SK-N-SH (cell line): ENCODE results near the gene PRR35. TPM values are rescaled to one million over a fixed set of nuclear protein-coding genes. Genes with fewer than 3 reads are reported as not detected.

Experiments
- CTCF ChIA-PET: fragments of 300-600, 350-600 bp; formaldehyde crosslinking; extraction: SDS; loops from one replicate; lab custom pipeline; 2021; lab: Yijun Ruan, JAX
- POLR2A ChIA-PET: fragments of 350-600 bp; sonication (Branson Sonifier 250); formaldehyde crosslinking; extraction: SDS; loops from one replicate; lab custom pipeline; 2020; ENCODE audit warnings: antibody characterized with exemption, inconsistent platforms; lab: Yijun Ruan, JAX
- DNase-seq: peaks from one replicate; pipeline ENCODE4 v3.0.0; 2012
- H2AFZ ChIP-seq: fragments of 200-600 bp; sonication (generic); 2 replicates; pipeline ENCODE4 v1.8.1; 2016; ENCODE audit warnings: antibody characterized with exemption, mild to moderate bottlenecking, low read depth
- H3F3A ChIP-seq: fragments of 200-600 bp; sonication (generic); replicated peaks from 2 replicates; pipeline ENCODE3; 2016; ENCODE audit warnings: antibody characterized with exemption, mild to moderate bottlenecking; ENCODE audit not compliant: insufficient read depth
- H3K27ac ChIP-seq, 2 experiments: fragments of 200-500 bp in 1 of 2; fragments of 200-600 bp in 1 of 2; sonication (Bioruptor generic) in 1 of 2; sonication (generic), shearing (Covaris generic) in 1 of 2; 2 replicates each; pipeline versions ENCODE4 v1.5.1 to v1.6.1; 2014 to 2016; ENCODE audit warnings: low read depth in 2 of 2, inconsistent platforms in 1 of 2, low read length in 1 of 2, mild to moderate bottlenecking in 1 of 2, mixed read lengths in 1 of 2
- H3K27me3 ChIP-seq: fragments of 200-600 bp; sonication (generic), shearing (Covaris generic); 2 replicates; pipeline ENCODE4 v1.6.1; 2016; ENCODE audit warnings: mixed run types; ENCODE audit not compliant: insufficient read depth
- H3K36me3 ChIP-seq, 2 experiments: fragments of 200-500 bp in 1 of 2; fragments of 200-600 bp in 1 of 2; sonication (Bioruptor generic) in 1 of 2; sonication (generic) in 1 of 2; replicated peaks in 1 of 2; 2 replicates each; pipeline versions ENCODE3 to v1.5.1; 2014 to 2016; ENCODE audit warnings: low read length in 1 of 2, mild to moderate bottlenecking in 1 of 2; ENCODE audit not compliant: insufficient read depth in 2 of 2, control insufficient read depth in 1 of 2
- H3K4me1 ChIP-seq, 2 experiments: fragments of 200-500 bp in 1 of 2; fragments of 200-600 bp in 1 of 2; sonication (Bioruptor generic) in 1 of 2; sonication (generic), shearing (Covaris generic) in 1 of 2; 2 replicates each; pipeline versions ENCODE4 v1.5.1 to v1.6.1; 2014 to 2016; ENCODE audit warnings: low read depth in 1 of 2, low read length in 1 of 2, mixed run types in 1 of 2; ENCODE audit not compliant: insufficient read depth in 2 of 2, control insufficient read depth in 1 of 2
- H3K4me2 ChIP-seq: fragments of 200-600 bp; sonication (generic), shearing (Covaris generic); 2 replicates; pipeline ENCODE4 v1.6.1; 2017; ENCODE audit warnings: mixed run types
- H3K4me3 ChIP-seq, 2 experiments: fragments of 200-500 bp in 1 of 2; fragments of 200-600 bp in 1 of 2; sonication (Bioruptor generic) in 1 of 2; sonication (generic), shearing (Covaris generic) in 1 of 2; 2 replicates each; pipeline versions ENCODE4 v1.5.1 to v1.8.1; 2014 to 2016; ENCODE audit warnings: low read depth in 2 of 2, inconsistent platforms in 1 of 2, low read length in 1 of 2, mild to moderate bottlenecking in 1 of 2, mixed read lengths in 1 of 2, moderate library complexity in 1 of 2
- H3K79me2 ChIP-seq: fragments of 200-600 bp; sonication (generic); 2 replicates; pipeline ENCODE4 v1.8.1; 2017; ENCODE audit warnings: mild to moderate bottlenecking; ENCODE audit not compliant: insufficient read depth
- H3K9ac ChIP-seq: fragments of 200-600 bp; sonication (generic); 2 replicates; pipeline ENCODE4 v1.6.1; 2017; ENCODE audit warnings: mixed run types
- H3K9me2 ChIP-seq: fragments of 200-600 bp; sonication (generic); 2 replicates; pipeline ENCODE4 v1.6.1; 2017; ENCODE audit warnings: mixed run types
- H3K9me3 ChIP-seq: fragments of 200-600 bp; sonication (generic); 2 replicates; pipeline ENCODE4 v1.6.1; 2017; ENCODE audit warnings: mixed run types, mild to moderate bottlenecking, moderate library complexity
- H4K20me1 ChIP-seq: fragments of 200-600 bp; sonication (generic); 2 replicates; pipeline ENCODE4 v1.6.1; 2017; ENCODE audit warnings: mild to moderate bottlenecking, mixed run types; ENCODE audit not compliant: insufficient read depth
- CHD2 ChIP-seq: fragments of 150-350 bp; IDR thresholded peaks from 2 replicates; pipeline ENCODE4 v1.6.1; 2018; ENCODE audit warnings: low read length; ENCODE audit not compliant: partially characterized antibody
- CTCF ChIP-seq: fragments of 200-600 bp; sonication (generic); IDR thresholded peaks from 2 replicates; pipeline ENCODE4 v1.6.1; 2017; ENCODE audit warnings: antibody characterized with exemption, mild to moderate bottlenecking, moderate library complexity
- EP300 ChIP-seq, 2 experiments: IDR thresholded peaks; 2 replicates each; pipeline versions ENCODE4 v1.4.0 to v1.6.1; 2012; ENCODE audit warnings: borderline replicate concordance in 1 of 2, low read depth in 1 of 2, low read length in 1 of 2
- EZH2phosphoT487 ChIP-seq: fragments of 200-600 bp; sonication (generic); IDR thresholded peaks from 2 replicates; pipeline ENCODE4 v1.6.1; 2017; ENCODE audit warnings: low read depth, mixed run types, mild to moderate bottlenecking, antibody characterized with exemption, moderate library complexity, borderline replicate concordance
- FOXJ3 ChIP-seq: sonication (generic); formaldehyde crosslinking; IDR thresholded peaks from 2 replicates; pipeline ENCODE4 v1.5.1; 2020; ENCODE audit warnings: mild to moderate bottlenecking, missing genetic modification reagents
- MXI1 ChIP-seq: IDR thresholded peaks from 2 replicates; pipeline ENCODE4 v1.6.1; 2012; ENCODE audit warnings: mild to moderate bottlenecking, low read depth, low read length, improper control_type of control experiment
- NFIC ChIP-seq: IDR thresholded peaks from 2 replicates; pipeline ENCODE4 v1.4.0; 2012; ENCODE audit warnings: borderline replicate concordance
- RAD21 ChIP-seq: IDR thresholded peaks from 2 replicates; pipeline ENCODE4 v1.6.1; 2012; ENCODE audit warnings: mild to moderate bottlenecking, low read length
- RCOR1 ChIP-seq: fragments of 150-350 bp; IDR thresholded peaks from 2 replicates; pipeline ENCODE4 v1.6.1; 2017; ENCODE audit warnings: antibody characterized with exemption, low read length
- USF1 ChIP-seq: IDR thresholded peaks from 2 replicates; pipeline ENCODE4 v1.4.0; 2012; ENCODE audit warnings: low read depth, borderline replicate concordance
- YY1 ChIP-seq: IDR thresholded peaks from 2 replicates; pipeline ENCODE4 v1.4.0; 2012; ENCODE audit warnings: low read depth, mild to moderate bottlenecking
- WGBS: methylation state at CpG from one replicate; pipeline ENCODE4 v1.1.6; 2017; ENCODE audit warnings: low lambda C conversion rate; 5-methylcytosine and 5-hydroxymethylcytosine counted together
- polyA plus RNA-seq, 3 experiments: library from polyadenylated mRNA; depleted of rRNA; stranded (reverse); fragments of >200 nt; gene quantifications; 2 replicates each; pipeline ENCODE4 v1.2.3, GENCODE V29; 2012
- TF ChIP-seq, protein P1 (sequence below): IDR thresholded peaks from 2 replicates; pipeline ENCODE4 v1.4.0; 2012; ENCODE audit warnings: low read depth, borderline replicate concordance
- TF ChIP-seq, protein P2 (sequence below): fragments of 150-350 bp; IDR thresholded peaks from 2 replicates; pipeline ENCODE4 v1.6.1; 2016; ENCODE audit warnings: mild to moderate bottlenecking, low read depth, low read length
- TF ChIP-seq, protein P3 (sequence below): IDR thresholded peaks from 2 replicates; pipeline ENCODE4; 2012

PRR35 gene
- polyA plus RNA-seq, 1 of the 3 experiments (the other 2 are of a cell fraction), result not detected

DNA sequence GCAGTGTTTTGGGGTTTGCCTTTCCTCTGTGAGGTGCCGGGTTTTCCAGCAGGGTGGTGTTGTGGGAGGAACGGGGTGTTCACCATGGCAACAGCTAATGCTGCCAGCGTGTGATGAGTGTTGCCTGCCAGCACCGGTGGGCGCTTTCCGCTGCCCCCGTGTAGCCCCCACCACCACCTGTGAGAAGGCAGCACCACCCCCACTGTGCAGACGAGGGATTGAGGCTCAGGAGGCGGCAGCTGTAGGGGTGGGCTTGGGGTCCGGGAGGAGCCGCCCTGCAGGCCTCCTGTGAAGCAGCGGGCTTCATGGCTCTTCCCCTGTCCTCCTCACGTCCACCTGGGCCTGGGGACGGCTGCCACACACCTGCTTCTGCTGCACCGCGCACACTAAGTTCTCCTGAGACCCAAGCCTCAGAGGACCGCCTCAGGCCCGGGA is 34.9 kb downstream of the PRR35 start:
- H3K9me3 ChIP-seq, result no peaks in the 10 kb centered on the region
- no peak overlapping the region for H3K4me3 ChIP-seq
- H3F3A ChIP-seq, result peaks cover 2% of the 10 kb centered on the region
- no peak overlapping the region for H3K9ac ChIP-seq
- peaks cover 52% of the 10 kb centered on the region for H4K20me1 ChIP-seq
- peaks cover 0 to 2% of the 10 kb centered on the region in 2 experiments for H3K36me3 ChIP-seq
- CTCF ChIA-PET, result no interaction called here
- H2AFZ ChIP-seq, result no peak overlapping the region
- H3K4me2 ChIP-seq, result no peak overlapping the region
- 91% methylated on average over 6 of the region's 18 CpGs for WGBS
- H3K79me2 ChIP-seq, result peaks cover 75% of the 10 kb centered on the region
- H3K27me3 ChIP-seq, result no peaks in the 10 kb centered on the region
- H3K27ac ChIP-seq, result no peak overlapping the region
- no peaks in the 10 kb centered on the region for H3K9me2 ChIP-seq
- POLR2A ChIA-PET, result no interaction called here
- H3K4me1 ChIP-seq, result peaks cover 0 to 8% of the 10 kb centered on the region in 2 experiments; a peak in 1 of 4 replicates
- TF ChIP-seq CHD2 (no peak), NFIC (no peak), EZH2phosphoT487 (no peak), EP300 (IDR thresholded peaks at IDR 0.05; ENCODE audit: borderline replicate concordance in 1 of 2, low read depth in 1 of 2, low read length in 1 of 2) (no peak), MXI1 (no peak), YY1 (no peak), RCOR1 (no peak)
- TF ChIP-seq, protein P1, sequence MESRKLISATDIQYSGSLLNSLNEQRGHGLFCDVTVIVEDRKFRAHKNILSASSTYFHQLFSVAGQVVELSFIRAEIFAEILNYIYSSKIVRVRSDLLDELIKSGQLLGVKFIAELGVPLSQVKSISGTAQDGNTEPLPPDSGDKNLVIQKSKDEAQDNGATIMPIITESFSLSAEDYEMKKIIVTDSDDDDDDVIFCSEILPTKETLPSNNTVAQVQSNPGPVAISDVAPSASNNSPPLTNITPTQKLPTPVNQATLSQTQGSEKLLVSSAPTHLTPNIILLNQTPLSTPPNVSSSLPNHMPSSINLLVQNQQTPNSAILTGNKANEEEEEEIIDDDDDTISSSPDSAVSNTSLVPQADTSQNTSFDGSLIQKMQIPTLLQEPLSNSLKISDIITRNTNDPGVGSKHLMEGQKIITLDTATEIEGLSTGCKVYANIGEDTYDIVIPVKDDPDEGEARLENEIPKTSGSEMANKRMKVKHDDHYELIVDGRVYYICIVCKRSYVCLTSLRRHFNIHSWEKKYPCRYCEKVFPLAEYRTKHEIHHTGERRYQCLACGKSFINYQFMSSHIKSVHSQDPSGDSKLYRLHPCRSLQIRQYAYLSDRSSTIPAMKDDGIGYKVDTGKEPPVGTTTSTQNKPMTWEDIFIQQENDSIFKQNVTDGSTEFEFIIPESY, result no peak
- no peak for DNase-seq

DNA sequence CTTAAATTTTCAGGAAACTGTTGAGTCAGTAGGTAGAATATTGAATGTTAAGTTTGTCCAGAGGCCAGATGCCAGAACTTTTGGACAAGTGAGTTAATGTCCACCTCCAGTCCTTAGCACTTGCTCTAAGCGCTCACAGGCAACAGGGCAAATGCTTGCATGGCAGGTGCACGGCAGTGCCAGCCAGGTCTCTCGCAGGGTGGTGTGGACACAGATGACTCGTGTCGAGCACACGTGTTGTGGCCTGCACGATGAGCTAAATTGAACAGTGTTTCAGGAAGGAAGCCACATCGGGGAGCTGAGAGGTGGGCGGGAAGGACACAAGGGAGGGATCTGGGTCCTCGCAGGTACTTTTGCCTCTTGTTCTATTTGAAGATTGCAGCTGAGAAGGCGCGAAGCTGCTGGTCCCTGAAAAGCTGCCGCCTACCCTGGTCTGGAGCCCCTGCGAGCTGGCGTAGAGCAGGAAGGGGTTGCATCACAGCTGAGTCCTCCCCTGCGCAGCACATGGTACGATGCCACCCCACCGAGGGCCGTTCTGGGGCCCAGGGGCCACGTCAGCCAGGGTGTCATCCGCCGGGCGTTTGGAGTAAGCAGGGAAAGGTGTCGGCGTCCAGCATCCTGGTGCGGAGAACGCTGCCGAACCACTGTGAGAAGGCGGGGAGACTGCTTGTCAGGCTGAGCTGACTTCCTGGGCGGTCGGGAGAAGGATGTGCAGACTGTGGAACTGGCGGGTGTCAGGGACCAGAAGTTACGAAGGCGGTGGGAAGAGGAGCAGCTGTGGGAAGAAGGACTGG is 35.9 kb downstream of the PRR35 start:
- H3K4me1 ChIP-seq, result peaks cover 0 to 5% of the 10 kb centered on the region in 2 experiments; a peak in 1 of 4 replicates
- POLR2A ChIA-PET, result interaction anchor here (0.9 kb wide), 1 partner anchor 70 kb away, joined by 4 read pairs; no protein-coding TSS in a partner anchor
- no peaks in the 10 kb centered on the region for H3K27me3 ChIP-seq
- no peak overlapping the region for H3K4me3 ChIP-seq
- peaks cover 0 to 2% of the 10 kb centered on the region in 2 experiments for H3K36me3 ChIP-seq
- no peak overlapping the region for H3K27ac ChIP-seq
- CTCF ChIA-PET, result interaction anchor here (0.9 kb wide), 1 partner anchor 28 kb away, joined by 3 read pairs; no protein-coding TSS in a partner anchor
- no peak for DNase-seq
- H3F3A ChIP-seq, result peaks cover 5% of the 10 kb centered on the region
- H3K9ac ChIP-seq, result no peak overlapping the region
- WGBS, result 96% methylated on average over 34 of the region's 34 CpGs
- H2AFZ ChIP-seq, result no peak overlapping the region
- H4K20me1 ChIP-seq, result peaks cover 47% of the 10 kb centered on the region
- no peaks in the 10 kb centered on the region for H3K9me3 ChIP-seq
- H3K4me2 ChIP-seq, result no peak overlapping the region
- H3K79me2 ChIP-seq, result peaks cover 67% of the 10 kb centered on the region
- no peaks in the 10 kb centered on the region for H3K9me2 ChIP-seq
- no peak for TF ChIP-seq RAD21
- no peak for TF ChIP-seq USF1
- TF ChIP-seq, protein P2, sequence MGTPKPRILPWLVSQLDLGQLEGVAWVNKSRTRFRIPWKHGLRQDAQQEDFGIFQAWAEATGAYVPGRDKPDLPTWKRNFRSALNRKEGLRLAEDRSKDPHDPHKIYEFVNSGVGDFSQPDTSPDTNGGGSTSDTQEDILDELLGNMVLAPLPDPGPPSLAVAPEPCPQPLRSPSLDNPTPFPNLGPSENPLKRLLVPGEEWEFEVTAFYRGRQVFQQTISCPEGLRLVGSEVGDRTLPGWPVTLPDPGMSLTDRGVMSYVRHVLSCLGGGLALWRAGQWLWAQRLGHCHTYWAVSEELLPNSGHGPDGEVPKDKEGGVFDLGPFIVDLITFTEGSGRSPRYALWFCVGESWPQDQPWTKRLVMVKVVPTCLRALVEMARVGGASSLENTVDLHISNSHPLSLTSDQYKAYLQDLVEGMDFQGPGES, result no peak
- no peak for TF ChIP-seq EP300 (IDR thresholded peaks at IDR 0.05; ENCODE audit: borderline replicate concordance in 1 of 2, low read depth in 1 of 2, low read length in 1 of 2)
- TF ChIP-seq, protein P3, sequence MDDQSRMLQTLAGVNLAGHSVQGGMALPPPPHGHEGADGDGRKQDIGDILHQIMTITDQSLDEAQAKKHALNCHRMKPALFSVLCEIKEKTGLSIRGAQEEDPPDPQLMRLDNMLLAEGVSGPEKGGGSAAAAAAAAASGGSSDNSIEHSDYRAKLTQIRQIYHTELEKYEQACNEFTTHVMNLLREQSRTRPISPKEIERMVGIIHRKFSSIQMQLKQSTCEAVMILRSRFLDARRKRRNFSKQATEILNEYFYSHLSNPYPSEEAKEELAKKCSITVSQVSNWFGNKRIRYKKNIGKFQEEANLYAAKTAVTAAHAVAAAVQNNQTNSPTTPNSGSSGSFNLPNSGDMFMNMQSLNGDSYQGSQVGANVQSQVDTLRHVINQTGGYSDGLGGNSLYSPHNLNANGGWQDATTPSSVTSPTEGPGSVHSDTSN, result no peak
- TF ChIP-seq FOXJ3, result no peak
- no peak for TF ChIP-seq CTCF
- TF ChIP-seq CHD2, result no peak
